ENCODE data around the gene CDC27. TPM values are rescaled to one million over a fixed set of nuclear protein-coding genes. Genes with fewer than 3 reads are reported as not detected.

The CDC27 gene
- polyA plus RNA-seq, 3 donors: 19.7 to 52.0 (median 33.0) TPM

GRCh38 chr17:47164263-47164662 lies 24.8 kb downstream of the CDC27 start:
- Mint-ChIP-seq H3K27me3 (ENCODE audit: low read depth in 3 of 3) (peaks cover 0 to under 1% (median 0%) of the 10 kb centered on the region in 3 donors), H3K9me3 (no peaks in the 10 kb centered on the region), H3K4me1 (peaks cover 5% of the 10 kb centered on the region), H3K4me3 (no peak overlapping the region), H3K27ac (peak overlapping the region in 4 of 7 donors; percentile 33 to 64 (median 49)), H3K36me3 (peaks cover 60 to 85% of the 10 kb centered on the region in 2 donors)
- no peak overlapping the region for H3K4me2 ChIP-seq (replicated peaks; ENCODE audit: extremely low read depth, low read length, poor library complexity, severe bottlenecking)
- no peak for TF ChIP-seq CTCF (IDR thresholded peaks at IDR 0.05)
- no peak overlapping the region for H3K27ac ChIP-seq (ENCODE audit: low read depth in 1 of 2, low read length in 2 of 2)
- no peak overlapping the region for H3K4me3 ChIP-seq (replicated peaks in 1 of 3; ENCODE audit: low read depth in 2 of 3, low read length in 3 of 3)
- no peaks in the 10 kb centered on the region for H3K27me3 ChIP-seq (ENCODE audit: control insufficient read depth in 2 of 2, insufficient read depth in 2 of 2, low read length in 2 of 2)
- peaks cover 10% of the 10 kb centered on the region for H4K20me1 ChIP-seq (ENCODE audit: insufficient read depth, low read length)
- WGBS (ENCODE audit: insufficient coverage): 100% methylated on average over 2 of the region's 5 CpGs
- no peak for DNase-seq
- peaks cover 72 to 94% of the 10 kb centered on the region in 2 donors for H3K36me3 ChIP-seq (replicated peaks in 1 of 2; ENCODE audit: control insufficient read depth in 1 of 2, insufficient read depth in 2 of 2, low read length in 2 of 2)
- H3K9ac ChIP-seq (ENCODE audit: insufficient read depth, low read length, poor library complexity, severe bottlenecking): no peak overlapping the region
- intact Hi-C loops (cut with micrococcal nuclease): no loop called here
- H3K9me3 ChIP-seq (replicated peaks in 1 of 2; ENCODE audit: control insufficient read depth in 1 of 2, insufficient read depth in 1 of 2, low read length in 2 of 2): no peaks in the 10 kb centered on the region
- peaks cover 27% of the 10 kb centered on the region for H3K79me2 ChIP-seq (ENCODE audit: insufficient read depth, low read length)
- H2AFZ ChIP-seq (ENCODE audit: insufficient read depth, low read depth, low read length, poor library complexity, severe bottlenecking): no peak overlapping the region
- no peaks in the 10 kb centered on the region for H3K4me1 ChIP-seq (ENCODE audit: control insufficient read depth in 1 of 2, insufficient read depth in 2 of 2, low read length in 2 of 2)

DNA sequence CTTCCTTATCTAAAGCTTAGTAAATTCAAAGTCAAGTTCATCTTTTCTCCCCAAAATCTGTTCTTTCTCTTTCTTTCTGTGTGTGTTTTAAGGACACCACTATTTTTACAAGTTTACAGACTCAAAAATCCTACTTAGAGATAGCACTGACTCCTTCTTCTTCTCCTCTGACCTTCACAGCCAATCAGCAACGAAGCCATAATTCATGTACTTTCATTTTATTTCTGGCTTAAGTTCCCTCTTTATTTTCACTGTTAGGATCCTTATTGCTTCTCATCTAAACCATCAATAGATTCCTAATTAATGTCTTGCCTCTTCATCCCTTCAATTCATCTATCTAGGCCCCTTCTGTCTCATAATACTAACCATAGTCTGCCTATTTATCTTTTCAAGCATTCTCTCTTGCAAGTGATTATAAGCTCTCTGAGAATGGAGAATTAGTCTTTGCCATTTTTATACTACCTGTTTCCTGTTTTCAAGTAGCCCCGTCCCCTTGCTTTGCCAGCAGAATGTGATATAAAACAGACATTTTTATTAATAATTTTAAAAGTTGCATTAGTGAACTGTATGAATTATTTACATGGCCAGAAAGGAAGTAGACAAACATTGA lies 27.0 kb downstream of the CDC27 start:
- Histone ChIP-seq H4K20me1 (ENCODE audit: insufficient read depth, low read length) (peaks cover 10% of the 10 kb centered on the region), H3K27me3 (ENCODE audit: control insufficient read depth in 2 of 2, insufficient read depth in 2 of 2, low read length in 2 of 2) (no peaks in the 10 kb centered on the region), H3K79me2 (ENCODE audit: insufficient read depth, low read length) (peaks cover 14% of the 10 kb centered on the region), H2AFZ (ENCODE audit: insufficient read depth, low read depth, low read length, poor library complexity, severe bottlenecking) (peak overlapping the region; percentile 30), H3K9me3 (replicated peaks in 1 of 2; ENCODE audit: control insufficient read depth in 1 of 2, insufficient read depth in 1 of 2, low read length in 2 of 2) (no peaks in the 10 kb centered on the region), H3K4me3 (replicated peaks in 1 of 3; ENCODE audit: low read depth in 2 of 3, low read length in 3 of 3) (peak overlapping the region in 1 of 3 experiments; percentile 12), H3K4me1 (ENCODE audit: control insufficient read depth in 1 of 2, insufficient read depth in 2 of 2, low read length in 2 of 2) (no peaks in the 10 kb centered on the region), H3K9ac (ENCODE audit: insufficient read depth, low read length, poor library complexity, severe bottlenecking) (no peak overlapping the region), H3K27ac (ENCODE audit: low read depth in 1 of 2, low read length in 2 of 2) (peak overlapping the region in 1 of 2 donors; percentile 55), H3K36me3 (replicated peaks in 1 of 2; ENCODE audit: control insufficient read depth in 1 of 2, insufficient read depth in 2 of 2, low read length in 2 of 2) (peaks cover 64 to 94% of the 10 kb centered on the region in 2 donors), H3K4me2 (replicated peaks; ENCODE audit: extremely low read depth, low read length, poor library complexity, severe bottlenecking) (peak overlapping the region; percentile 33)
- H3K4me3 Mint-ChIP-seq: peak overlapping the region; percentile 49 to 69
- H3K27me3 Mint-ChIP-seq (ENCODE audit: low read depth in 3 of 3): peaks cover 0 to 3% (median 0%) of the 10 kb centered on the region in 3 donors
- 0% methylated on average over 1 of the region's 2 CpGs for WGBS (ENCODE audit: insufficient coverage)
- intact Hi-C loops (cut with micrococcal nuclease): no loop called here
- DNase-seq: no peak
- H3K27ac Mint-ChIP-seq: peak overlapping the region; percentile 36 to 91 (median 74)
- H3K36me3 Mint-ChIP-seq: peaks cover 58 to 82% of the 10 kb centered on the region in 2 donors
- H3K9me3 Mint-ChIP-seq: no peaks in the 10 kb centered on the region
- no peak for TF ChIP-seq CTCF (IDR thresholded peaks at IDR 0.05)
- H3K4me1 Mint-ChIP-seq: peaks cover 5% of the 10 kb centered on the region
